ENCODE data around the gene CST9L. TPM values are rescaled to one million over a fixed set of nuclear protein-coding genes. Genes with fewer than 3 reads are reported as not detected.

Gene CST9L
- total RNA-seq, 1 donor from 2014 or later = not detected

GRCh38 chr20:23537030-23537429, 31.3 kb downstream of the CST9L start:
- ATAC-seq = no peak
- H3K9me3 ChIP-seq = no peaks in the 10 kb centered on the region

GRCh38 chr20:23536328-23536974, 31.8 kb downstream of the CST9L start:
- H3K36me3 ChIP-seq = no peaks in the 10 kb centered on the region
- H3K9me3 ChIP-seq = no peaks in the 10 kb centered on the region
- H3K27ac ChIP-seq = no peak overlapping the region
- no peak for DNase-seq
- intact Hi-C loops (cut with DNase I) = no loop called here
- no peaks in the 10 kb centered on the region for H3K27me3 ChIP-seq (ENCODE audit: low read depth)
- TF ChIP-seq CTCF (IDR thresholded peaks at IDR 0.05) = no peak
- ATAC-seq = no peak
- H3K4me3 ChIP-seq = no peak overlapping the region
- no peaks in the 10 kb centered on the region for H3K4me1 ChIP-seq

More at GRCh38 chr20:23537030-23537429, 31.3 kb downstream of the CST9L start:
- Histone ChIP-seq H3K36me3 (no peaks in the 10 kb centered on the region), H3K4me3 (no peak overlapping the region), H3K4me1 (no peaks in the 10 kb centered on the region), H3K27ac (no peak overlapping the region), H3K27me3 (ENCODE audit: low read depth) (no peaks in the 10 kb centered on the region)
- no peak for TF ChIP-seq CTCF (IDR thresholded peaks at IDR 0.05)
- intact Hi-C loops (cut with DNase I) = no loop called here
- no peak for DNase-seq

- H3K4me1 ChIP-seq = no peaks in the 10 kb centered on the region
- no peak overlapping the region for H3K27ac ChIP-seq
- H3K9me3 ChIP-seq = no peaks in the 10 kb centered on the region
- peak in 1 of 2 donors; percentile 12 for ATAC-seq
- no peak for TF ChIP-seq CTCF (IDR thresholded peaks at IDR 0.05)
- H3K4me3 ChIP-seq = no peak overlapping the region
- H3K36me3 ChIP-seq = no peaks in the 10 kb centered on the region
- intact Hi-C loops (cut with DNase I) = no loop called here
- no peak for DNase-seq
- H3K27me3 ChIP-seq (ENCODE audit: low read depth) = no peaks in the 10 kb centered on the region
These were observed 33.3 kb downstream of the CST9L start for GRCh38 chr20:23534801-23535593.

- no peak for ATAC-seq
- TF ChIP-seq CTCF (IDR thresholded peaks at IDR 0.05) = no peak
These were observed 35.1 kb downstream of the CST9L start for GRCh38 chr20:23533161-23533560.

GRCh38 chr20:23532533-23532932, 35.8 kb downstream of the CST9L start:
- intact Hi-C loops (cut with DNase I) = no loop called here
- ATAC-seq = no peak

More at GRCh38 chr20:23533161-23533560, 35.1 kb downstream of the CST9L start:
- no peak for DNase-seq
- intact Hi-C loops (cut with DNase I) = no loop called here
- Histone ChIP-seq H3K27ac (no peak overlapping the region), H3K9me3 (no peaks in the 10 kb centered on the region), H3K4me3 (no peak overlapping the region), H3K4me1 (no peaks in the 10 kb centered on the region), H3K36me3 (no peaks in the 10 kb centered on the region), H3K27me3 (ENCODE audit: low read depth) (no peaks in the 10 kb centered on the region)

More at GRCh38 chr20:23532533-23532932, 35.8 kb downstream of the CST9L start:
- Histone ChIP-seq H3K4me1 (no peaks in the 10 kb centered on the region), H3K27me3 (ENCODE audit: low read depth) (no peaks in the 10 kb centered on the region), H3K27ac (no peak overlapping the region), H3K9me3 (no peaks in the 10 kb centered on the region), H3K36me3 (no peaks in the 10 kb centered on the region), H3K4me3 (no peak overlapping the region)
- no peak for TF ChIP-seq CTCF (IDR thresholded peaks at IDR 0.05)
- no peak for DNase-seq

Data from lower lobe of right lung (tissue), 2 donors.